GM23338 (cell line): Measurements from ENCODE around the gene MEFV. TPM values are rescaled to one million over a fixed set of nuclear protein-coding genes. Genes with fewer than 3 reads are reported as not detected.

Experiments
- ATAC-seq: fragments of 200-7000 bp; cut with Tn5 transposase; 3 replicates; pipeline ENCODE4 v1.9.1; 2020
- DNase-seq: peaks from one replicate; pipeline ENCODE4 v3.0.0-alpha.2; 2015; ENCODE audit warnings: low spot score
- H2AFZ ChIP-seq: fragments of 200-600 bp; sonication (generic); 2 replicates; pipeline ENCODE4 v1.8.0; 2016; ENCODE audit warnings: antibody characterized with exemption, mild to moderate bottlenecking, moderate library complexity
- H3F3A ChIP-seq: fragments of 200-600 bp; sonication (generic); replicated peaks from 2 replicates; pipeline ENCODE4 v1.8.0; 2017; ENCODE audit warnings: antibody characterized with exemption, mixed run types, low read depth
- H3K27ac ChIP-seq: fragments of 200-600 bp; sonication (generic); 2 replicates; pipeline ENCODE4 v1.6.1; 2016; ENCODE audit warnings: low read depth
- H3K27me3 ChIP-seq: fragments of 200-600 bp; sonication (generic); 2 replicates; pipeline ENCODE4 v1.8.0; 2016; ENCODE audit warnings: mild to moderate bottlenecking, mixed run types, moderate library complexity; ENCODE audit not compliant: insufficient read depth
- H3K36me3 ChIP-seq: fragments of 200-600 bp; sonication (generic); 2 replicates; pipeline ENCODE4 v1.8.0; 2016; ENCODE audit warnings: mild to moderate bottlenecking; ENCODE audit not compliant: insufficient read depth
- H3K4me1 ChIP-seq: fragments of 200-600 bp; sonication (generic); 2 replicates; pipeline ENCODE4 v1.8.0; 2016; ENCODE audit warnings: mild to moderate bottlenecking, moderate library complexity; ENCODE audit not compliant: insufficient read depth
- H3K4me2 ChIP-seq: fragments of 200-600 bp; sonication (generic); 2 replicates; pipeline ENCODE4 v1.7.1; 2017; ENCODE audit warnings: mixed run types
- H3K4me3 ChIP-seq: fragments of 200-600 bp; sonication (generic); 2 replicates; pipeline ENCODE4 v1.6.1; 2016; ENCODE audit warnings: mixed run types
- H3K79me2 ChIP-seq: fragments of 200-600 bp; sonication (generic); replicated peaks from 2 replicates; pipeline ENCODE4 v1.8.0; 2017; ENCODE audit warnings: mild to moderate bottlenecking; ENCODE audit not compliant: insufficient read depth
- H3K9me2 ChIP-seq: fragments of 200-600 bp; sonication (generic); 2 replicates; pipeline ENCODE4 v1.8.0; 2017; ENCODE audit not compliant: insufficient read depth
- H4K20me1 ChIP-seq: fragments of 200-600 bp; sonication (generic); replicated peaks from 2 replicates; pipeline ENCODE4 v1.8.0; 2017; ENCODE audit warnings: mild to moderate bottlenecking; ENCODE audit not compliant: insufficient read depth
- H3K27ac Mint-ChIP-seq: 2 replicates; pipeline ENCODE4 v1.8.0; 2020; ENCODE audit warnings: inconsistent platforms, mild to moderate bottlenecking, moderate library complexity, mixed read lengths
- H3K27me3 Mint-ChIP-seq: 3 replicates; pipeline ENCODE4 v1.8.0; 2022; ENCODE audit warnings: low read depth, mild to moderate bottlenecking, moderate library complexity, mixed read lengths, inconsistent platforms; ENCODE audit not compliant: insufficient read depth, poor library complexity
- H3K36me3 Mint-ChIP-seq: 3 replicates; pipeline ENCODE4 v1.8.0; 2021; ENCODE audit warnings: low read depth, mild to moderate bottlenecking, inconsistent platforms, moderate library complexity, mixed read lengths
- H3K4me1 Mint-ChIP-seq: 3 replicates; pipeline ENCODE4 v1.8.0; 2020; ENCODE audit warnings: mild to moderate bottlenecking, inconsistent platforms, mixed read lengths
- H3K4me3 Mint-ChIP-seq: 3 replicates; pipeline ENCODE4 v1.8.0; 2021; ENCODE audit warnings: moderate library complexity, mild to moderate bottlenecking, inconsistent platforms, mixed read lengths
- H3K9me3 Mint-ChIP-seq: 3 replicates; pipeline ENCODE4 v1.8.0; 2020; ENCODE audit warnings: moderate library complexity, mild to moderate bottlenecking, inconsistent platforms, mixed read lengths
- CREB1 ChIP-seq: fragments of 250-450 bp; sonication (Bioruptor Pico); IDR thresholded peaks from 2 replicates; pipeline ENCODE4 v1.5.0; 2020; ENCODE audit warnings: low read depth, mild to moderate bottlenecking, moderate library complexity
- EZH2 ChIP-seq: fragments of 200-600 bp; sonication (generic); IDR thresholded peaks from one replicate; pipeline ENCODE4 v1.8.0; 2017; ENCODE audit warnings: antibody characterized with exemption, mild to moderate bottlenecking, low read depth; ENCODE audit not compliant: unreplicated experiment
- JUNB ChIP-seq: IDR thresholded peaks from one replicate; pipeline ENCODE4 v1.6.1; 2016; ENCODE audit warnings: antibody characterized with exemption; ENCODE audit not compliant: unreplicated experiment
- NANOG ChIP-seq: IDR thresholded peaks from 2 replicates; pipeline ENCODE4 v1.6.1; 2016; ENCODE audit warnings: antibody characterized with exemption, borderline replicate concordance
- POLR2AphosphoS5 ChIP-seq: IDR thresholded peaks from 2 replicates; pipeline ENCODE4 v1.6.1; 2016; ENCODE audit warnings: antibody characterized with exemption, low read depth
- REST ChIP-seq: IDR thresholded peaks from one replicate; pipeline ENCODE4 v1.6.1; 2018; ENCODE audit warnings: antibody characterized with exemption; ENCODE audit not compliant: unreplicated experiment
- STAT1 ChIP-seq: IDR thresholded peaks from one replicate; pipeline ENCODE4 v1.6.1; 2016; ENCODE audit warnings: antibody characterized with exemption; ENCODE audit not compliant: unreplicated experiment
- ZNF114 ChIP-seq: fragments of 250-450 bp; sonication (Bioruptor Pico); IDR thresholded peaks from 2 replicates; pipeline ENCODE4 v1.5.0; 2020; ENCODE audit warnings: mild to moderate bottlenecking, moderate library complexity
- ZNF331 ChIP-seq: fragments of 250-450 bp; sonication (Bioruptor Pico); IDR thresholded peaks from 2 replicates; pipeline ENCODE4 v1.5.0; 2020; ENCODE audit warnings: low read depth, mild to moderate bottlenecking, moderate library complexity
- polyA plus RNA-seq: library from polyadenylated mRNA; unstranded; fragments of >200 nt; fragmentation: Nextera tagmentation; extraction: Ambion mirVana; gene quantifications from 2 replicates; pipeline ENCODE4 v1.2.1, GENCODE V29; 2016
- total RNA-seq: library from RNA; depleted of rRNA; stranded (reverse); fragments of >200 nt; shearing (Covaris generic); gene quantifications from 2 replicates; pipeline ENCODE4 v1.2.3, GENCODE V29; 2014
- TF ChIP-seq, protein P1 (sequence below): IDR thresholded peaks from 2 replicates; pipeline ENCODE4 v1.6.1; 2016; ENCODE audit warnings: antibody characterized with exemption

MEFV gene
- total and polyA plus RNA-seq, 2 experiments from 2014 or later: 0.07 TPM; not detected in 1

GRCh38 chr16:3243882-3244281 lies 12.6 kb downstream of the MEFV start (continued):
- no peak for TF ChIP-seq REST
- no peak for TF ChIP-seq EZH2
- TF ChIP-seq STAT1: no peak
- no peak for TF ChIP-seq CREB1 (CRISPR knock-in tag)
- TF ChIP-seq ZNF114 (CRISPR knock-in tag): no peak

- H3K27me3 Mint-ChIP-seq: peaks cover 1% of the 10 kb centered on the region
- no peak for TF ChIP-seq NANOG
- no peak for ATAC-seq
Observed at GRCh38 chr16:3242709-3243108, 13.7 kb downstream of the MEFV start.

GRCh38 chr16:3241761-3242160 lies 14.7 kb downstream of the MEFV start:
- no peak overlapping the region for H3K4me3 Mint-ChIP-seq
- peaks cover 5% of the 10 kb centered on the region; the same call in 2 of the 3 replicates for H3K36me3 Mint-ChIP-seq
- Histone ChIP-seq H3K4me1 (no peaks in the 10 kb centered on the region), H3K4me3 (no peak overlapping the region), H2AFZ (no peak overlapping the region), H3K27me3 (no peaks in the 10 kb centered on the region), H3K27ac (no peak overlapping the region), H3F3A (no peaks in the 10 kb centered on the region), H3K79me2 (no peaks in the 10 kb centered on the region), H4K20me1 (no peaks in the 10 kb centered on the region), H3K4me2 (no peak overlapping the region), H3K36me3 (no peaks in the 10 kb centered on the region), H3K9me2 (no peaks in the 10 kb centered on the region)
- H3K27ac Mint-ChIP-seq: no peak overlapping the region
- H3K27me3 Mint-ChIP-seq: peaks cover 1% of the 10 kb centered on the region
- ATAC-seq: no peak
- no peaks in the 10 kb centered on the region for H3K4me1 Mint-ChIP-seq
- DNase-seq: no peak
- H3K9me3 Mint-ChIP-seq: peaks cover 75% of the 10 kb centered on the region
- TF ChIP-seq JUNB: no peak
- no peak for TF ChIP-seq EZH2
- TF ChIP-seq, protein P1, sequence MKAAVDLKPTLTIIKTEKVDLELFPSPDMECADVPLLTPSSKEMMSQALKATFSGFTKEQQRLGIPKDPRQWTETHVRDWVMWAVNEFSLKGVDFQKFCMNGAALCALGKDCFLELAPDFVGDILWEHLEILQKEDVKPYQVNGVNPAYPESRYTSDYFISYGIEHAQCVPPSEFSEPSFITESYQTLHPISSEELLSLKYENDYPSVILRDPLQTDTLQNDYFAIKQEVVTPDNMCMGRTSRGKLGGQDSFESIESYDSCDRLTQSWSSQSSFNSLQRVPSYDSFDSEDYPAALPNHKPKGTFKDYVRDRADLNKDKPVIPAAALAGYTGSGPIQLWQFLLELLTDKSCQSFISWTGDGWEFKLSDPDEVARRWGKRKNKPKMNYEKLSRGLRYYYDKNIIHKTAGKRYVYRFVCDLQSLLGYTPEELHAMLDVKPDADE: no peak
- no peak for TF ChIP-seq REST
- no peak for TF ChIP-seq CREB1 (CRISPR knock-in tag)
- no peak for TF ChIP-seq ZNF331 (CRISPR knock-in tag)
- no peak for TF ChIP-seq POLR2AphosphoS5
- TF ChIP-seq NANOG: no peak
- no peak for TF ChIP-seq ZNF114 (CRISPR knock-in tag)

More at GRCh38 chr16:3242709-3243108, 13.7 kb downstream of the MEFV start:
- no peaks in the 10 kb centered on the region for H3K4me1 ChIP-seq
- H3K9me3 Mint-ChIP-seq: peaks cover 74% of the 10 kb centered on the region
- H3K27ac ChIP-seq: no peak overlapping the region
- H3K36me3 Mint-ChIP-seq: peaks cover 3% of the 10 kb centered on the region; the same call in 1 of the 3 replicates
- H3K27ac Mint-ChIP-seq: no peak overlapping the region
- H2AFZ ChIP-seq: no peak overlapping the region
- H3K4me3 Mint-ChIP-seq: no peak overlapping the region
- no peaks in the 10 kb centered on the region for H3K36me3 ChIP-seq
- no peak for DNase-seq
- no peaks in the 10 kb centered on the region for H3K79me2 ChIP-seq
- no peak overlapping the region for H3K4me2 ChIP-seq
- no peaks in the 10 kb centered on the region for H3K4me1 Mint-ChIP-seq
- no peaks in the 10 kb centered on the region for H3K9me2 ChIP-seq
- no peaks in the 10 kb centered on the region for H4K20me1 ChIP-seq
- H3K27me3 ChIP-seq: no peaks in the 10 kb centered on the region
- no peaks in the 10 kb centered on the region for H3F3A ChIP-seq
- no peak overlapping the region for H3K4me3 ChIP-seq
